ENCODE results near the gene SFRP5.

DNA sequence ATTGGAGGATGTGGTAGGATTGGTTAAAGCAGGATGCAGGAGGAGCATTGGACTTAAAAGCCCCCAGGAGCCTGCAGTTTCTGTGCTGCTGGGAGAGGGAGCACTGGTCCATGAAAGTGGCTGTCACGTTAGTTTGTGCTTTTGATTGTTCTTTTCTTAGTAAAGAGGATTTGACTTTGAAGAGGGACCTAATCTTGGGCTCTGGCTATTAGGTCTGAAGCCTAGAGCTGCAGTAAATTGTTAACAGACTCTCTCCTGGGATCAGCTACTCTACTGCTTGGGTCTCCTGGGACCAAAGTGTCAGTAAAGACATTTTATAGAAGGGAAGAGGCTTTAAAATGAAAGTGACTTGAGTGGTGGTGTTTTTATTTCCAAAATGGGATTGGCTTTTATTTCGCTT is 31.2 kb downstream of the SFRP5 start:
- TF ChIP-seq MTA3 (IDR thresholded peaks at IDR 0.05; ENCODE audit: borderline replicate concordance, low read length) = no peak
- TF ChIP-seq, protein P1, sequence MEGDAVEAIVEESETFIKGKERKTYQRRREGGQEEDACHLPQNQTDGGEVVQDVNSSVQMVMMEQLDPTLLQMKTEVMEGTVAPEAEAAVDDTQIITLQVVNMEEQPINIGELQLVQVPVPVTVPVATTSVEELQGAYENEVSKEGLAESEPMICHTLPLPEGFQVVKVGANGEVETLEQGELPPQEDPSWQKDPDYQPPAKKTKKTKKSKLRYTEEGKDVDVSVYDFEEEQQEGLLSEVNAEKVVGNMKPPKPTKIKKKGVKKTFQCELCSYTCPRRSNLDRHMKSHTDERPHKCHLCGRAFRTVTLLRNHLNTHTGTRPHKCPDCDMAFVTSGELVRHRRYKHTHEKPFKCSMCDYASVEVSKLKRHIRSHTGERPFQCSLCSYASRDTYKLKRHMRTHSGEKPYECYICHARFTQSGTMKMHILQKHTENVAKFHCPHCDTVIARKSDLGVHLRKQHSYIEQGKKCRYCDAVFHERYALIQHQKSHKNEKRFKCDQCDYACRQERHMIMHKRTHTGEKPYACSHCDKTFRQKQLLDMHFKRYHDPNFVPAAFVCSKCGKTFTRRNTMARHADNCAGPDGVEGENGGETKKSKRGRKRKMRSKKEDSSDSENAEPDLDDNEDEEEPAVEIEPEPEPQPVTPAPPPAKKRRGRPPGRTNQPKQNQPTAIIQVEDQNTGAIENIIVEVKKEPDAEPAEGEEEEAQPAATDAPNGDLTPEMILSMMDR (IDR thresholded peaks at IDR 0.05 in 2 of 3, conservative IDR thresholded peaks at IDR 0.05 in 1 of 3; ENCODE audit: control insufficient read depth in 2 of 3, extremely low read depth in 1 of 3, insufficient read depth in 1 of 3, low read depth in 3 of 3, low read length in 3 of 3) = no peak
- no peak for TF ChIP-seq ESRRA (IDR thresholded peaks at IDR 0.05; ENCODE audit: low read length)
- no peak for TF ChIP-seq NR2C2 (IDR thresholded peaks at IDR 0.05; ENCODE audit: borderline replicate concordance, control insufficient read depth, insufficient read length, low read depth)
- no peak for TF ChIP-seq MXI1 (IDR thresholded peaks at IDR 0.05; ENCODE audit: low read depth, low read length)
- TF ChIP-seq CBX5 (IDR thresholded peaks at IDR 0.05; ENCODE audit: low read depth) = no peak
